ENCODE results near the gene TMEM200B. TPM values are rescaled to one million over a fixed set of nuclear protein-coding genes. Genes with fewer than 3 reads are reported as not detected.
"Not testable (repeated sequence)": the region's sequence is repeated elsewhere in the genome, so short reads cannot be mapped to it uniquely, and the experiment has no call there.

TMEM200B gene
- total RNA-seq, 2 experiments from 2014 or later = not detected

- Mint-ChIP-seq H3K27ac (no peak overlapping the region), H3K27me3 (no peaks in the 10 kb centered on the region), H3K4me1 (peaks cover 2% of the 10 kb centered on the region), H3K4me3 (no peak overlapping the region), H3K9me3 (no peaks in the 10 kb centered on the region), H3K36me3 (peaks cover 7% of the 10 kb centered on the region)
- POLR2A ChIA-PET = no interaction called here
- ATAC-seq (ENCODE audit: low read depth) (no peak), DNase-seq (no peak)
These were observed 10.1 kb downstream of the TMEM200B start for GRCh38 chr1:29113413-29114117.

- peaks cover 7% of the 10 kb centered on the region for H3K36me3 Mint-ChIP-seq
- no peak for ATAC-seq (ENCODE audit: low read depth)
- POLR2A ChIA-PET = no interaction called here
- H3K4me1 Mint-ChIP-seq = peaks cover 2% of the 10 kb centered on the region
- H3K27me3 Mint-ChIP-seq = no peaks in the 10 kb centered on the region
- H3K9me3 Mint-ChIP-seq = no peaks in the 10 kb centered on the region
- DNase-seq = no peak
- H3K4me3 Mint-ChIP-seq = no peak overlapping the region
- no peak overlapping the region for H3K27ac Mint-ChIP-seq
These were observed 10.8 kb downstream of the TMEM200B start for GRCh38 chr1:29112705-29113412.

GRCh38 chr1:29108041-29108440 lies 15.7 kb downstream of the TMEM200B start:
- not testable (repeated sequence) for H3K4me3 Mint-ChIP-seq; H3K27me3 Mint-ChIP-seq; ATAC-seq (ENCODE audit: low read depth); H3K27ac Mint-ChIP-seq; H3K9me3 Mint-ChIP-seq; H3K4me1 Mint-ChIP-seq; DNase-seq
- peaks cover 10% of the 10 kb centered on the region for H3K36me3 Mint-ChIP-seq
- POLR2A ChIA-PET = interaction anchor here (0.6 to 0.7 kb wide), 2 partner anchors 124 to 408 kb away, joined by 3 to 6 read pairs; no protein-coding TSS in a partner anchor

- Mint-ChIP-seq H3K27ac (no peak overlapping the region), H3K4me1 (no peaks in the 10 kb centered on the region), H3K9me3 (no peaks in the 10 kb centered on the region), H3K4me3 (no peak overlapping the region), H3K36me3 (peaks cover 13% of the 10 kb centered on the region), H3K27me3 (no peaks in the 10 kb centered on the region)
- POLR2A ChIA-PET = no interaction called here
- ATAC-seq (ENCODE audit: low read depth) (no peak), DNase-seq (no peak)
These were observed 17.9 kb downstream of the TMEM200B start for GRCh38 chr1:29105822-29106221.

- Mint-ChIP-seq H3K27ac (no peak overlapping the region), H3K4me1 (peaks cover 2% of the 10 kb centered on the region), H3K4me3 (no peak overlapping the region), H3K27me3 (no peaks in the 10 kb centered on the region), H3K36me3 (peaks cover 18% of the 10 kb centered on the region), H3K9me3 (no peaks in the 10 kb centered on the region)
- ATAC-seq (ENCODE audit: low read depth) = no peak
- DNase-seq = no peak
- POLR2A ChIA-PET = interaction anchor here (1.7 kb wide), 1 partner anchor 12 kb away, joined by 4 read pairs; no protein-coding TSS in a partner anchor
These were observed 23.2 kb downstream of the TMEM200B start for GRCh38 chr1:29100487-29100886.

- no peaks in the 10 kb centered on the region for H3K27me3 Mint-ChIP-seq
- POLR2A ChIA-PET = no interaction called here
- peaks cover 20% of the 10 kb centered on the region for H3K36me3 Mint-ChIP-seq
- no peak overlapping the region for H3K4me3 Mint-ChIP-seq
- H3K9me3 Mint-ChIP-seq = no peaks in the 10 kb centered on the region
- ATAC-seq (ENCODE audit: low read depth) = no peak
- H3K4me1 Mint-ChIP-seq = peaks cover 2% of the 10 kb centered on the region
- no peak for DNase-seq
- H3K27ac Mint-ChIP-seq = no peak overlapping the region
These were observed 24.4 kb downstream of the TMEM200B start for GRCh38 chr1:29099286-29099685.

- Mint-ChIP-seq H3K36me3 (peaks cover 34% of the 10 kb centered on the region), H3K9me3 (peaks cover 2% of the 10 kb centered on the region), H3K4me1 (peaks cover 2% of the 10 kb centered on the region), H3K27me3 (no peaks in the 10 kb centered on the region), H3K27ac (no peak overlapping the region), H3K4me3 (no peak overlapping the region)
- POLR2A ChIA-PET = interaction anchor here (0.6 kb wide), 1 partner anchor 25 kb away, joined by 3 read pairs; no protein-coding TSS in a partner anchor
- DNase-seq (no peak), ATAC-seq (ENCODE audit: low read depth) (no peak)
These were observed 27.3 kb downstream of the TMEM200B start for GRCh38 chr1:29096231-29096886.

- no peaks in the 10 kb centered on the region for H3K27me3 Mint-ChIP-seq
- H3K4me1 Mint-ChIP-seq = peaks cover 2% of the 10 kb centered on the region
- peaks cover 2% of the 10 kb centered on the region for H3K9me3 Mint-ChIP-seq
- POLR2A ChIA-PET = no interaction called here
- H3K27ac Mint-ChIP-seq = no peak overlapping the region
- peaks cover 40% of the 10 kb centered on the region for H3K36me3 Mint-ChIP-seq
- DNase-seq (no peak), ATAC-seq (ENCODE audit: low read depth) (no peak)
- H3K4me3 Mint-ChIP-seq = no peak overlapping the region
These were observed 28.7 kb downstream of the TMEM200B start for GRCh38 chr1:29094954-29095353.

- H3K4me3 Mint-ChIP-seq = no peak overlapping the region
- H3K36me3 Mint-ChIP-seq = peaks cover 38% of the 10 kb centered on the region
- ATAC-seq (ENCODE audit: low read depth) = no peak
- peaks cover 2% of the 10 kb centered on the region for H3K4me1 Mint-ChIP-seq
- peaks cover 2% of the 10 kb centered on the region for H3K9me3 Mint-ChIP-seq
- no peak for DNase-seq
- no peaks in the 10 kb centered on the region for H3K27me3 Mint-ChIP-seq
- POLR2A ChIA-PET = no interaction called here
- no peak overlapping the region for H3K27ac Mint-ChIP-seq
These were observed 29.3 kb downstream of the TMEM200B start for GRCh38 chr1:29094433-29094832.

- peaks cover 33% of the 10 kb centered on the region for H3K36me3 Mint-ChIP-seq
- POLR2A ChIA-PET = not testable (repeated sequence)
These were observed 31.0 kb downstream of the TMEM200B start for GRCh38 chr1:29092704-29093103.

GRCh38 chr1:29090937-29091618 lies 32.6 kb downstream of the TMEM200B start:
- Mint-ChIP-seq H3K27me3 (no peaks in the 10 kb centered on the region), H3K4me3 (no peak overlapping the region), H3K9me3 (peaks cover 2% of the 10 kb centered on the region), H3K4me1 (peaks cover 2% of the 10 kb centered on the region), H3K27ac (no peak overlapping the region), H3K36me3 (peaks cover 33% of the 10 kb centered on the region)
- no peak for DNase-seq
- POLR2A ChIA-PET = no interaction called here
- no peak for ATAC-seq (ENCODE audit: low read depth)

More at GRCh38 chr1:29092704-29093103, 31.0 kb downstream of the TMEM200B start:
- not testable (repeated sequence) for H3K9me3 Mint-ChIP-seq; H3K4me1 Mint-ChIP-seq; ATAC-seq (ENCODE audit: low read depth); DNase-seq; H3K27ac Mint-ChIP-seq; H3K27me3 Mint-ChIP-seq; H3K4me3 Mint-ChIP-seq

GRCh38 chr1:29084196-29084521 lies 39.5 kb downstream of the TMEM200B start:
- peaks cover 2% of the 10 kb centered on the region for H3K4me1 Mint-ChIP-seq
- H3K27me3 Mint-ChIP-seq = no peaks in the 10 kb centered on the region
- ATAC-seq (ENCODE audit: low read depth) (no peak), DNase-seq (no peak)
- POLR2A ChIA-PET = no interaction called here
- H3K9me3 Mint-ChIP-seq = no peaks in the 10 kb centered on the region
- peaks cover 1% of the 10 kb centered on the region for H3K36me3 Mint-ChIP-seq
- H3K4me3 Mint-ChIP-seq = no peak overlapping the region
- H3K27ac Mint-ChIP-seq = no peak overlapping the region
